Pulmonary artery endothelial cell (primary cell): ENCODE data around the gene MICAL3. TPM values are rescaled to one million over a fixed set of nuclear protein-coding genes. Genes with fewer than 3 reads are reported as not detected.
A peak's percentile ranks its signal among the peaks of the same experiment; 100 is the strongest.

Source experiments
- DNase-seq: peaks from one replicate; pipeline ENCODE4 v3.0.0-alpha.2; 2011; ENCODE audit warnings: low read depth, low spot score
- total RNA-seq: library from RNA; depleted of rRNA; stranded (reverse); fragments of >200 nt; gene quantifications from 2 replicates; pipeline ENCODE4 v1.2.3, GENCODE V29; 2014

The MICAL3 gene
- total RNA-seq, 1 donor from 2014 or later, result 19.0 TPM

DNA sequence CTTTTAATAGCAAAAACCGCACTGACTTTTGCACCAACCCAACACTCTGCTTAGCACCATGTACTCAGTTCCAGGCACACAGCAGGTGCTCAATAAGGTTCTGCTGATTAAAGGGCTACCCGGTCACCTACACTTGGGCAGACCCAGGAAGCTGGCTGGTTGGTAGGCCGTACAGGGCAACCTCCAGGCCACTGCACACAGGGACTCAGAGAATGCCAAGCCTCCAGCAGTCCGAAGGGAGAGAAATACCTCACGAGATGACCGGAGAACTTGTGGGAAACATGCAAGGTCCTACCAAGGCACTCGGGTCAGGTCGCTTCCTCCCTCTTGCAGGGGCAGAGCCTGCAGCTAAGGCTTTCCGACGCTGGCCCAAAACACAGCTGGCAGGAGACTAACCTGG lies 109.2 kb downstream of the MICAL3 start:
- no peak for DNase-seq

DNA sequence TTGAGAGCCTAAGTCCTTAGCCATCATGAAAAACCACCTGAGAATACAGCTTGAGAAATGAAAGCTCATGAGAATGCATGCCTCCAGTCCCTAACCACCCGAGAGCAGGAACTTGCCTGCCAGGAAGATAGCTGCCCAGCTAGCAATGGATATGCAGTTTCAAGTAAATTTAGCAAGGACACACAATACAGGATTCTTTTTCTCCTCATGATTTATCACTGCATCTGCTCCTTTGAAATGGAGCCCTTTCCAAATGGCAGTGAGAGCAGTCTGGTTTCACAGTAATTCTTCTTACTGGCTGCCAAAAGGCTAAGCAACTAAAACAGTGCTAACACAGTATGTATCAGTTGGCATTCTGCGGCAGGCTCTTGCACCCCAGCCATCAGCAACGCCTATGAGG lies 109.9 kb downstream of the MICAL3 start:
- no peak for DNase-seq

DNA sequence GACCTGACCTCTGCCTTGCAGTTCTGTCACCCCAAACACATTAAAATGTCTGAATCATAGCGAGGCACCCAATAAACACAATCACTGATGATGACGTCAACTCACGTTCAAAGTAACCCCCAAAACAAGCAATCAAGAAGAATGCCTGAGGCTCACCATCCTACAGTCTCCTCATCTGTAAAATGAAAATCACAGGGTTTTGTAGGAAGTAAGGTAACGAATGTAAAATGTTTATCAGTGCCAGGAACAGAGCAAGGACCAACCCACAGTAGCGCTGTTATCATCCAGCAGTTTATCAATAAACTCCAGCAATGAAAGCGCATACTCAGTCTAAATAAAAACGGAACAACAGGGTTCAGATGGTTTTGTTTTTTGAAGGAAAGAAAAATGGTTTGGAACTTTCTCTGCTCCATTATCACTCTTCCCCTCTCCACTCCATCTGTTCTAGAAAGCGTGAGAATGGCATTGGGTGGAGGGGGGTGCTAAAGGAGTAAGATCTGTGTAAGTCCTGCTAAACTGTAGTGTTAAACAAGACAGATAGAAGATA lies 110.5 kb downstream of the MICAL3 start:
- DNase-seq, result no peak

GRCh38 chr22:17912945-17913721 lies 111.2 kb downstream of the MICAL3 start:
- DNase-seq, result no peak

DNA sequence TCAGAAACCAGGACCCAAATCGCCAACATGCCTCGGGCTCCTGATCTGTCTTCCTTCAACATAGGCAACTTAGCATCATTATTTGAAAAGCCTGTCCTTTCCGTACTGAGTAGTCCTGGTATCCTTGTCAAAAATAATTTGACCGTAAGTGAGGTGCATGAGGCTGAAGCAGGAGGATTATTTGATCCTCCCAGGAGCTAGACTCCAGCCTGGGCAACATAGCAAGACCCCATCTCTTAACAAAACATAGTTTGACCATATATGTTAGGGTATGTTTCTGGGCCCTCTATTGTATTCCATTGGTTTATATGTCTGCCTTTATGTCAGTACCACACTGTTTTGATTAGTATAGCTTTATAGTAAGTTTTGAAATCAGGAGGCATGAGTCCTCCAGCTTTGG lies 112.5 kb downstream of the MICAL3 start:
- DNase-seq, result no peak

DNA sequence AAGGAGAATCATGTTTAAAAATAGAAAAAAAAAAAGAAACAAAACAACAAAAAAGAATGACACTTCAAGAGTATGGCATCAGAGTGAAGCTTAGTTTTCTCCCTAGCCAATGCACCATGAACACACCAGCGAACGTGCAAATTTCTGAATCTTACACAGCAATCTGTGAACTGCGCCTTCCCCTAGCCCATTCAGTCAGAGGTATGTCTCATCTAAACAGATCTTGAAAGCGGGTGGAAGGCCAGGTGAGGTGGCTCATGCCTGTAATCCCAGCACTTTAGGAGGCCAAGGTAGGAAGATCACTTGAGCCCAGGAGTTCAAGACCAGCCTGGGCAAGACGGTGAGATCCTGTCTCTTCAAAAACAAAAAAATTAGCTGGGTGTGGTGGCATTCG lies 113.1 kb downstream of the MICAL3 start:
- no peak for DNase-seq

- DNase-seq, result peak; percentile 72
These were observed 113.6 kb downstream of the MICAL3 start for GRCh38 chr22:17910561-17911311.

- DNase-seq, result no peak
These were observed 116.7 kb downstream of the MICAL3 start for GRCh38 chr22:17907748-17908051.

- no peak for DNase-seq
These were observed 117.2 kb downstream of the MICAL3 start for GRCh38 chr22:17906978-17907747.

DNA sequence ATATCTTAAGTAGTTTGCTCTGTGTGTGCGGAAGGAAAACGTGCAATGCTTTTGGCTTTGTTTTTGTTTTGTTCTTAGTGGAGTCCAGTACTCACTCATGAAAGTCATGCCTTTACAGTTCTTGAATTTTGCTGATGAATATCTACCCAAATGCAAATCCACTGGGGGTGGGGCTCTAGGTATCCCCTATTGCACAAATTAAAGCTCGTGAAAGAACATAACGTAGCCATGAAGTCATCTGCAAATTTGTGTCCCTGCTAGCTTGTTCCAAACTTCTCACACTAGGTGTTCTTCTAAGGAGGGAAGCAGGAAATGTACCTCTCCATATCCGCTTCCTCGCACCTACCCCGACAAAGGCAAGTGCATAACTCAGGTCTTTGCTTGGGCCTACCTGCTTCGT lies 118.9 kb downstream of the MICAL3 start:
- no peak for DNase-seq

DNA sequence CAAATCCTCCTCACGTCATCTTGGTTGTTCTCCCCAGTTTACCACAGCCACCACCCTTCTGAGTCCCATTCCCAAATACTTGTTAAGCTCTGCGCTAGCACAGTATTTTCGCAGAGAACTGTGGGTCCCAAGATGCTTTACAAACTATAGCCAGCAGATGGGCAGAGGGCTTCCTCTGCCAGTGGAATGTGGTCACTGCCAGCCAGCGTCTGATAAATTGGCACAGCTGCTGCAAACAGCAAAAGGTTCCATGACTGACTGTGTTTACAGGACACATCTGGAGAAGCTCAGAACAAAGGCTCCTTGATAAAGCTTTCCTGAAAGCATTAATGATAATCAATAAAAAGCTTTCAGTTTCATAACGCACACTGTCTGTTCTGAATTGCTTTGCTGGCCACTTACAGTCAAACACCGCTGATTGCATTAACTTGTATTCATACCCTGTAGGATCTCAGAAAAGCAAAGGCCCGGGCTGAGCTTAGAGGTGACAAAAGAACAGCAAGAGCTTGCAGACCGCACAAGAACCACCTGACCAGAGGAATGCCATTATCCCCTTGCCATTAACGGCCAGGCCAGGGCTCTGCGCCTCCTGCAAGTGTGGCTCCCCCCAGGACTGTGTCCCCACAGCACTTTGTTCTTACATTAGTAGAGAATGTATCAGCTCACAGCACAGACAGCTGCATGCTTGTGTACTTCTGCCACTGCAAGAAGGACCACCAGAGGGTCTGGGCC lies 120.6 kb downstream of the MICAL3 start:
- DNase-seq, result peak; percentile 52

DNA sequence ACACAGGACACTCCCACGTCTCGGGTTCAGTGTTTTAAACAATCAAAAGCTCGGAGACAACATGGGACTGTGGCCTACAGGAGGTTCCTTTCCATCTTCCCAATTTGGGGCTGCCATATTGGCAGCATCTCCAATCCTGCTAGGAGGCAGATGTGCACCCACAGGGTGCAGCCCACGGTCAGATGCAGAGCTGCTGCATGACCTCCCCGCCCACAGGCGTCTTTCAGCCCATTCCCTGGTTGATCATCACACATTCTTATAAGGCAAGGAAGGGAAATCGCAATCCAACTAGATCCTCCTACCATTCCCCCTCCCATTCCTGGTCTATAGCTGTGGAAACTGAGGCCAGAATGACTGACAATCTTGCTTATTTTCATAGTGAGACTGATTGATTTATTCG lies 121.4 kb downstream of the MICAL3 start:
- no peak for DNase-seq

GRCh38 chr22:17898375-17898774 lies 126.0 kb downstream of the MICAL3 start:
- DNase-seq, result no peak

DNA sequence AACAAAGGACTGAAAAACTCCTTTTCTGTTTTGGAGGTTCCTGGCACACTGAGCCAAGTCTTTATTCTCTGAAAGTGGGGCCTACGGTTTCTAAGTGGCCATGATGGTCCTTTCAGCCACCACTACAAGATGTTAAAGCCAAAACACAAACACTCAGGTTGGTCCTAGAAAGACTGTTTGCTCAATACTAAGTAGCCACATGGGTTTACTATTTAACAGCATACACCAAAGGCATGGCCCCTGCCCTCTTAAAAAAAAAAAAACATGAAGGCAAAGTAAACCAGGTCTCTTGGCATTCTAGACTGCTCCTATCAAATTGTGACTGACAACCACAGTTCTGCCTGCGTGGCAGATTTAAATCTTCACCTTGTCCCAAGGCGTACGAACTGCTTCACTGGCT lies 126.5 kb downstream of the MICAL3 start:
- DNase-seq, result no peak

DNA sequence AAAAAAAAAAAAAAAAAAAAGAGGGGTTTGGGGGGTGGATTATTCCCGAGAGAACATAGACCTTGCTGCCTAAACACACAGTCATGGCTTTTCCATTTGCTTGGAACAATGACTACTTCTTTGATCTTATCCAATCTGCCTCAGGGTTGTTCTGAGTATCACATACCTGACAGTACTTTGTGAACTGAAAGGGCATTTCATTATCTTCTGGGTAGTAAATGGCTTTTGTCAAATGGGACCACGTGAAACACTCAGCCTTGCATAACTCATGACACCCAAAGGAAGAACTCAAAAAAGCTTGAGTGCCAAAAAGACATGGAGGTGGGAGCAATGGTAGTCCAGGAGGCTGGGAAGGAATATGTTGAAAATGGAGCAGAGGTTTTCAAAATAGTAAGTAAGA lies 126.9 kb downstream of the MICAL3 start:
- DNase-seq, result no peak

GRCh38 chr22:17896586-17896985 lies 127.8 kb downstream of the MICAL3 start:
- DNase-seq, result no peak

DNA sequence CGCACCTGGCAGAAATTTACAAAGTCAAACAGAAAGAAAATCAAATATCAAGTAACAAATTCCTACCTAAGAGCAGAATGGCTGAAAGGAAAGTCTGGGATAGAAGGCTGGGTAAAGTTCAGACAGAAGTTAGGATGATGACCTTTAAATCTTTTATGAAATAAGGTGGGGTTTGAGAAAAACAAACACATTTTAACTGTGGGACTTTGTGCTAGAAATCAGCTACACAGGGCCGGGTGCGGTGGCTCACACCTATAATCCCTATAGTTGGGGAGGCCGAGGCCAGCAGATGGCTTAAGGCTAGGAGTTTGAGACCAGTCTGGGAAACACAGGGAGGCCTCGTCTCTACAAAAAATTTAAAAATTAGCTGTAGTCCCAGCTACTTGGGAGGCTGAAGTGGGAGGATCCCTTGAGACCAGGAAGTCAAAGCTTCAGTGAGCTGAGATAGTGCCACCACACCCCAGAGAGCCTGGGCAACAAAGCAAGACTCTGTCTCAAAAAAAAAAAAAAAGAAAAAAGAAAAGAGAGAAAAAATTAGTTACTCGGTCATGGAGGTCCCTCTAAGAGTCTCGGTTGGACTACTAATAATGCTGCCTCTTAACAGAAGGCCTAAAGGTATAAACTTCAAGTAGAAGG lies 130.3 kb downstream of the MICAL3 start:
- DNase-seq, result no peak

GRCh38 chr22:17892376-17892775 lies 132.0 kb downstream of the MICAL3 start:
- DNase-seq, result no peak

DNA sequence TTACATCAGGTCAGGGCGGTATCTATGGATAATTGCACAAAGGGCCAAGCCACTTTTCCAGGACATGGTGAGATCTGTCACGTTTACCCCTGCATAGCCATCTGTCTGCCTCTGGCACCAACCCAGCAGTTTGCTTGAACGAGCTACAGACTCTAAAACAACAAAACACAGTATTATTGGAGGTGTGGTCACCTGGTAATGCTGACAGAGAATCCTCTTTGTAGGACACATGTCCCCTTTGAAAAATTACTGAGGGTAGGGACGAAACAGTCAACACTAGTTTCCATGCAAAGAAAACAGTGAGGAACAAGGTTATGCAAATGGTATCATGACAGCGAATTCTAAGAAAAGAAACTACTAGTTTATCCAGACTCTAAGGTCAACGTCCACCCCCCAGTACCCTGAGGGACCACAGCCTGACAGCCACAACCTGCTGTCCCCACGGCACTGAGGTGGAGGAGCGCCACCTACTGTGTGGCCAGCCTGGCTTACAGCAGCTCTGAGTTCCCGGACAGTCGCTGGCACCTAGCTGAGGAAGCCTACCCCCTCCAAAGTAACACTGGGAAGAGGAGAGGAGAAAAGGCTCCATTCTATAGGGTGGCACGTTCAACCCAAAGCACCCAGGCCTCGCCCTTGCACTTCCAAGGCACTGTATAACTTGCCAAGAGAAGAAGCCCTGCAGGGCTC lies 132.7 kb downstream of the MICAL3 start:
- DNase-seq, result no peak

DNA sequence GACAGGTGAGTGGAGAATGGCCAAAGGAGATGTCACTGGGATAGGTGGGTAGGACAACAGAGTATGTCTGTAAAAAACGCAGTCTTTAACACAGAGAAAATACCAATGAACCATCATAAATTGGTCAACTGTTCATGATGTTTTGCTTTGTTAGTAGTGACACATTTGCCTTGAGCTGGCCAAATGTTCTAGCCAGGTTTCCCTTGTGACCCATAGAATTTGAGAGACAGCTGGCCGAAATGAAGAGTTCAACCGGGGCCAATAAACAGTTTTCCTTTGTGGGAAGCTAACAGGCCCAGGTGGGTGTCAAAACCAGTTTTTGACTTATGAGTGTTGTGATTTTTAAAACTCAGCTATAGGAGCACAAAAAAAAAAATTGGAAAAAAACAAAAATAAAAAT lies 133.5 kb downstream of the MICAL3 start:
- no peak for DNase-seq
